Panc1 (cell line): Measurements from ENCODE around the gene RAI1. TPM values are rescaled to one million over a fixed set of nuclear protein-coding genes. Genes with fewer than 3 reads are reported as not detected.
A peak's percentile ranks its signal among the peaks of the same experiment; 100 is the strongest.
"Not testable (repeated sequence)": the region's sequence is repeated elsewhere in the genome, so short reads cannot be mapped to it uniquely, and the experiment has no call there.

Experiments
- ATAC-seq: fragments of 200-7000 bp; cut with Tn5 transposase; 2 replicates; pipeline ENCODE4 v1.9.1; 2020; ENCODE audit warnings: mild to moderate bottlenecking, moderate library complexity
- Bru-seq: library from RNA; stranded (reverse); fragments of 400-500 nt; gene quantifications from one replicate; lab custom pipeline; 2021; lab: Mats Ljungman, UMichigan
- BruChase-seq, 2 experiments: library from RNA; stranded (reverse); fragments of 400-500 nt; gene quantifications; one replicate each; lab custom pipeline; 2021; lab: Mats Ljungman, UMichigan
- BruUV-seq: library from RNA; stranded (reverse); fragments of 400-500 nt; replicated peaks from 2 replicates; lab custom pipeline; 2021; lab: Mats Ljungman, UMichigan
- CTCF ChIA-PET: fragments of 300-600 bp; sonication (Branson Sonifier 250); formaldehyde crosslinking; loops from one replicate; lab custom pipeline; 2022; ENCODE audit warnings: antibody characterized with exemption; lab: Charles Lee
- POLR2A ChIA-PET: fragments of 300-600 bp; sonication (Branson Sonifier 250); formaldehyde crosslinking; loops from one replicate; lab custom pipeline; 2022; ENCODE audit warnings: antibody characterized with exemption; lab: Charles Lee
- DNase-seq: peaks from one replicate; pipeline ENCODE4 v3.0.0-alpha.2; 2010; ENCODE audit warnings: low read depth, low spot score
- H3K27ac ChIP-seq: 2 replicates; pipeline ENCODE4 v1.5.1; 2011; ENCODE audit warnings: mild to moderate bottlenecking, low read length, inconsistent platforms
- H3K27me3 ChIP-seq: fragments of 200-500 bp; sonication (Bioruptor generic); 2 replicates; pipeline ENCODE4 v1.6.0; 2014; ENCODE audit warnings: low read length, inconsistent platforms; ENCODE audit not compliant: control insufficient read depth, insufficient read depth
- H3K36me3 ChIP-seq: fragments of 200-500 bp; sonication (Bioruptor generic); 2 replicates; pipeline ENCODE4 v1.5.1; 2014; ENCODE audit warnings: inconsistent platforms, mild to moderate bottlenecking, low read length, moderate library complexity; ENCODE audit not compliant: control insufficient read depth, insufficient read depth
- H3K4me1 ChIP-seq: 2 replicates; pipeline ENCODE4 v1.5.1; 2011; ENCODE audit warnings: inconsistent platforms, mild to moderate bottlenecking, low read length, moderate library complexity; ENCODE audit not compliant: control insufficient read depth, insufficient read depth
- H3K4me3 ChIP-seq, 2 experiments: 2 replicates each; pipeline ENCODE4 v1.5.1; 2011 to 2012; ENCODE audit warnings: low read depth in 2 of 2, low read length in 2 of 2, mild to moderate bottlenecking in 2 of 2, inconsistent platforms in 1 of 2, moderate library complexity in 1 of 2
- H3K9me3 ChIP-seq: fragments of 200-500 bp; sonication (Bioruptor generic); 2 replicates; pipeline ENCODE4 v1.5.1; 2014; ENCODE audit warnings: low read depth, mild to moderate bottlenecking, inconsistent platforms, low read length, moderate library complexity; ENCODE audit not compliant: control insufficient read depth, insufficient read depth
- SIN3A ChIP-seq: IDR thresholded peaks from 2 replicates; pipeline ENCODE4 v1.6.1; 2012; ENCODE audit warnings: low read depth, mild to moderate bottlenecking, low read length, moderate library complexity, borderline replicate concordance; ENCODE audit not compliant: insufficient read depth
- in situ Hi-C: cut with HindIII; loops from 2 replicates; pipeline ENCODE4 v1.10.0; 2016; ENCODE audit warnings: low sequenced_read_pairs, low pct_unique_long_range_greater_than_20kb
- intact Hi-C: fragments of 100-400 bp; cut with micrococcal nuclease; formaldehyde crosslinking; loops from one replicate; pipeline ENCODE4 v1.10.0; 2022; ENCODE audit not compliant: unreplicated experiment
- long read RNA-seq: library from polyadenylated mRNA; unstranded; transcript quantifications from one replicate; pipeline ENCODE4 v2.0.0, GENCODE V29; 2021; ENCODE audit not compliant: unreplicated experiment
- polyA plus RNA-seq: library from polyadenylated mRNA; unstranded; fragments of >200 nt; gene quantifications from one replicate; pipeline ENCODE4 v1.2.1, GENCODE V29; 2012; ENCODE audit warnings: missing spikeins; ENCODE audit not compliant: insufficient read length
- total RNA-seq: library from RNA; stranded (reverse); gene quantifications from one replicate; pipeline ENCODE4 v1.2.1, GENCODE V29; 2021; ENCODE audit not compliant: unreplicated experiment
- TF ChIP-seq, protein P1 (sequence below): fragments of 450-650 bp; IDR thresholded peaks from 2 replicates; pipeline ENCODE4 v1.5.1; 2017; ENCODE audit warnings: mild to moderate bottlenecking
- TF ChIP-seq, protein P2 (sequence below), 2 experiments: IDR thresholded peaks; 2 replicates each; pipeline ENCODE4 v1.6.1; 2011 to 2012; ENCODE audit warnings: low read depth in 2 of 2, control low read depth in 1 of 2, low read length in 1 of 2, mild to moderate bottlenecking in 1 of 2, moderate library complexity in 1 of 2; ENCODE audit not compliant: insufficient read depth in 1 of 2

Gene RAI1, protein sequence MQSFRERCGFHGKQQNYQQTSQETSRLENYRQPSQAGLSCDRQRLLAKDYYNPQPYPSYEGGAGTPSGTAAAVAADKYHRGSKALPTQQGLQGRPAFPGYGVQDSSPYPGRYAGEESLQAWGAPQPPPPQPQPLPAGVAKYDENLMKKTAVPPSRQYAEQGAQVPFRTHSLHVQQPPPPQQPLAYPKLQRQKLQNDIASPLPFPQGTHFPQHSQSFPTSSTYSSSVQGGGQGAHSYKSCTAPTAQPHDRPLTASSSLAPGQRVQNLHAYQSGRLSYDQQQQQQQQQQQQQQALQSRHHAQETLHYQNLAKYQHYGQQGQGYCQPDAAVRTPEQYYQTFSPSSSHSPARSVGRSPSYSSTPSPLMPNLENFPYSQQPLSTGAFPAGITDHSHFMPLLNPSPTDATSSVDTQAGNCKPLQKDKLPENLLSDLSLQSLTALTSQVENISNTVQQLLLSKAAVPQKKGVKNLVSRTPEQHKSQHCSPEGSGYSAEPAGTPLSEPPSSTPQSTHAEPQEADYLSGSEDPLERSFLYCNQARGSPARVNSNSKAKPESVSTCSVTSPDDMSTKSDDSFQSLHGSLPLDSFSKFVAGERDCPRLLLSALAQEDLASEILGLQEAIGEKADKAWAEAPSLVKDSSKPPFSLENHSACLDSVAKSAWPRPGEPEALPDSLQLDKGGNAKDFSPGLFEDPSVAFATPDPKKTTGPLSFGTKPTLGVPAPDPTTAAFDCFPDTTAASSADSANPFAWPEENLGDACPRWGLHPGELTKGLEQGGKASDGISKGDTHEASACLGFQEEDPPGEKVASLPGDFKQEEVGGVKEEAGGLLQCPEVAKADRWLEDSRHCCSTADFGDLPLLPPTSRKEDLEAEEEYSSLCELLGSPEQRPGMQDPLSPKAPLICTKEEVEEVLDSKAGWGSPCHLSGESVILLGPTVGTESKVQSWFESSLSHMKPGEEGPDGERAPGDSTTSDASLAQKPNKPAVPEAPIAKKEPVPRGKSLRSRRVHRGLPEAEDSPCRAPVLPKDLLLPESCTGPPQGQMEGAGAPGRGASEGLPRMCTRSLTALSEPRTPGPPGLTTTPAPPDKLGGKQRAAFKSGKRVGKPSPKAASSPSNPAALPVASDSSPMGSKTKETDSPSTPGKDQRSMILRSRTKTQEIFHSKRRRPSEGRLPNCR (N-terminal part only)
- 51.0 TPM for total RNA-seq
- polyA plus RNA-seq: 39.2 TPM
- Bru-seq, nascent RNA: percentile 81 among the genes with signal in this experiment
- BruChase-seq, experiment 1, labeled RNA remaining after a 2-hour chase: percentile 81 among the genes with signal in this experiment
- BruChase-seq, experiment 2, labeled RNA remaining after a 6-hour chase: percentile 85 among the genes with signal in this experiment
- long read RNA-seq, partial matches to known transcripts: 55 of 86 reads
- long read RNA-seq, other reads (novel, unspliced or antisense): 29 of 86 reads

DNA sequence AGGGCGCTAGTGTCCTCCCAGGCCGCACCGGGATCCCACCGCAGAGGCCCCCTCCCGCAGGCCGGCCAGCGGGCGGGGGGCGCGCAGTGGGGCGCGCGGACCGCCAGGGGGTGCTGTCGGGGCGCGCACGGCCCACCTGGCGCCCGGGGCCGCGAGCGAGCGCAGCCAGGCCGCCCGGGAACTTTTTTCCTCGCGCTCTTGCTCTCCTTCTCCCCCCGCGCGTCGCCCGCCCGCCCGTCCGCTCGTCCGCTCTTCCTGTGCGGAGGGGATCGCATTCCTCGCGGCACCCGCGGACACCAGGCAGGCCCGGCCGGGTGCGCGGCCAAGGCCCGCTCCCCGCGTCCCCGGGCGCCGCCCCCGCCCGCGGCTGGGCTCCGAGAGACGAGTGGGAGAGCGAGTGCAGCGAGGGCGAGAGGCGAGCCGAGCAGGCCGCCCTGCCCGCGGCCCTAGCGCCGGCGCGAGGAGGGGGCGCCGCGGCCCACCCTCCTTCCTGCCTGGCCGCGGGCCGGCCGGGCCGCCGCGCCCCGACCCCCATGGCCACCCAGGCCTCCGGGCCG lies at the start of gene RAI1:
Gene RAI1, plus strand, starts transcription at position 272 of the 557 bp plus-strand sequence. CDS start 111,491 bp downstream, outside the sequence.
- no peaks in the 10 kb centered on the region for H3K27me3 ChIP-seq
- H3K4me3 ChIP-seq: peak within 1 kb of the TSS; percentile 63 to 64
- no peaks in the 10 kb centered on the region for H3K9me3 ChIP-seq
- TF ChIP-seq SIN3A: peak; percentile 39; the same call in 1 of the 2 replicates
- TF ChIP-seq, protein P1, sequence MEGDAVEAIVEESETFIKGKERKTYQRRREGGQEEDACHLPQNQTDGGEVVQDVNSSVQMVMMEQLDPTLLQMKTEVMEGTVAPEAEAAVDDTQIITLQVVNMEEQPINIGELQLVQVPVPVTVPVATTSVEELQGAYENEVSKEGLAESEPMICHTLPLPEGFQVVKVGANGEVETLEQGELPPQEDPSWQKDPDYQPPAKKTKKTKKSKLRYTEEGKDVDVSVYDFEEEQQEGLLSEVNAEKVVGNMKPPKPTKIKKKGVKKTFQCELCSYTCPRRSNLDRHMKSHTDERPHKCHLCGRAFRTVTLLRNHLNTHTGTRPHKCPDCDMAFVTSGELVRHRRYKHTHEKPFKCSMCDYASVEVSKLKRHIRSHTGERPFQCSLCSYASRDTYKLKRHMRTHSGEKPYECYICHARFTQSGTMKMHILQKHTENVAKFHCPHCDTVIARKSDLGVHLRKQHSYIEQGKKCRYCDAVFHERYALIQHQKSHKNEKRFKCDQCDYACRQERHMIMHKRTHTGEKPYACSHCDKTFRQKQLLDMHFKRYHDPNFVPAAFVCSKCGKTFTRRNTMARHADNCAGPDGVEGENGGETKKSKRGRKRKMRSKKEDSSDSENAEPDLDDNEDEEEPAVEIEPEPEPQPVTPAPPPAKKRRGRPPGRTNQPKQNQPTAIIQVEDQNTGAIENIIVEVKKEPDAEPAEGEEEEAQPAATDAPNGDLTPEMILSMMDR: peak; percentile 96
- TF ChIP-seq, protein P2, sequence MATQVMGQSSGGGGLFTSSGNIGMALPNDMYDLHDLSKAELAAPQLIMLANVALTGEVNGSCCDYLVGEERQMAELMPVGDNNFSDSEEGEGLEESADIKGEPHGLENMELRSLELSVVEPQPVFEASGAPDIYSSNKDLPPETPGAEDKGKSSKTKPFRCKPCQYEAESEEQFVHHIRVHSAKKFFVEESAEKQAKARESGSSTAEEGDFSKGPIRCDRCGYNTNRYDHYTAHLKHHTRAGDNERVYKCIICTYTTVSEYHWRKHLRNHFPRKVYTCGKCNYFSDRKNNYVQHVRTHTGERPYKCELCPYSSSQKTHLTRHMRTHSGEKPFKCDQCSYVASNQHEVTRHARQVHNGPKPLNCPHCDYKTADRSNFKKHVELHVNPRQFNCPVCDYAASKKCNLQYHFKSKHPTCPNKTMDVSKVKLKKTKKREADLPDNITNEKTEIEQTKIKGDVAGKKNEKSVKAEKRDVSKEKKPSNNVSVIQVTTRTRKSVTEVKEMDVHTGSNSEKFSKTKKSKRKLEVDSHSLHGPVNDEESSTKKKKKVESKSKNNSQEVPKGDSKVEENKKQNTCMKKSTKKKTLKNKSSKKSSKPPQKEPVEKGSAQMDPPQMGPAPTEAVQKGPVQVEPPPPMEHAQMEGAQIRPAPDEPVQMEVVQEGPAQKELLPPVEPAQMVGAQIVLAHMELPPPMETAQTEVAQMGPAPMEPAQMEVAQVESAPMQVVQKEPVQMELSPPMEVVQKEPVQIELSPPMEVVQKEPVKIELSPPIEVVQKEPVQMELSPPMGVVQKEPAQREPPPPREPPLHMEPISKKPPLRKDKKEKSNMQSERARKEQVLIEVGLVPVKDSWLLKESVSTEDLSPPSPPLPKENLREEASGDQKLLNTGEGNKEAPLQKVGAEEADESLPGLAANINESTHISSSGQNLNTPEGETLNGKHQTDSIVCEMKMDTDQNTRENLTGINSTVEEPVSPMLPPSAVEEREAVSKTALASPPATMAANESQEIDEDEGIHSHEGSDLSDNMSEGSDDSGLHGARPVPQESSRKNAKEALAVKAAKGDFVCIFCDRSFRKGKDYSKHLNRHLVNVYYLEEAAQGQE (IDR thresholded peaks at IDR 0.05; ENCODE audit: insufficient read depth in 1 of 2, low read depth in 2 of 2, low read length in 1 of 2): no peak
- ChIA-PET CTCF (interaction anchor here (0.7 kb wide), 1 partner anchor 238 kb away, joined by 15 read pairs; no protein-coding TSS in a partner anchor), POLR2A (no interaction called here)
- intact Hi-C loops (loop anchor here (10.0 kb wide), 1 partner anchor 104 kb away; no protein-coding TSS in a partner anchor), in situ Hi-C loops (no loop called here)
- H3K36me3 ChIP-seq: no peaks in the 10 kb centered on the region; the same call in none of the 2 replicates
- BruUV-seq: no TSS peak
- ATAC-seq: peak; percentile 65
- peaks cover 34% of the 10 kb centered on the region for H3K4me1 ChIP-seq
- H3K27ac ChIP-seq: peak within 1 kb of the TSS; percentile 97
- DNase-seq: no peak

DNA sequence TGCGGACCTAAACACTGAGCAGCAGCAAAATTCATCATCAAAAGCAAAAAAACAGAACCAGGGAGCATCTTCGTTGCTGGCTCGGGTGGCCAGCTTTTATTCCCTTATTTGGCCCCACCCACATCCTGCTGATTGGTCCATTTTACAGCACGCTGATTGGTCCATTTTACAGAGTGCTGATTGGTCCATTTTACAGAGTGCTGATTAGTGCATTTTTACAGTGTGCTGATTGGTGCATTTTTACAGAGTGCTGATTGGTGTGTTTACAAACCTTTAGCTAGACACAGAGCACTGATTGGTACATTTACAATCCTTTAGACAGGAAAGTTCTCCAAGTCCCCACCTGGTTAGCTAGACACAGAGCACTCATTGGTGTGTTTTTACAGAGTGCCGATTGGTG lies 48.6 kb upstream of the RAI1 start:
- H3K27me3 ChIP-seq, POLR2A ChIA-PET, H3K4me1 ChIP-seq, in situ Hi-C loops, ATAC-seq, DNase-seq, H3K27ac ChIP-seq, CTCF ChIA-PET, H3K36me3 ChIP-seq, intact Hi-C loops, BruUV-seq, H3K4me3 ChIP-seq, H3K9me3 ChIP-seq: not testable (repeated sequence)
